Femur (tissue), 1 donor: ENCODE data around the gene ARL15.
A peak's percentile ranks its signal among the peaks of the same experiment; 100 is the strongest.

Experiments
- DNase-seq: peaks from one replicate; pipeline ENCODE4 v3.0.0-alpha.2; 2017

Gene ARL15

GRCh38 chr5:54281960-54282692 is 28.2 kb downstream of the ARL15 start:
- no peak for DNase-seq

- no peak for DNase-seq
Measured at GRCh38 chr5:54279960-54280359, 30.4 kb downstream of the ARL15 start.

- no peak for DNase-seq
Measured at GRCh38 chr5:54278979-54279717, 31.2 kb downstream of the ARL15 start.

- no peak for DNase-seq
Measured at GRCh38 chr5:54278036-54278830, 32.1 kb downstream of the ARL15 start.

GRCh38 chr5:54276048-54276447 is 34.3 kb downstream of the ARL15 start:
- DNase-seq = no peak

GRCh38 chr5:54275361-54275760 is 35.0 kb downstream of the ARL15 start:
- DNase-seq = no peak

- no peak for DNase-seq
Measured at GRCh38 chr5:54274944-54275343, 35.4 kb downstream of the ARL15 start.

- no peak for DNase-seq
Measured at GRCh38 chr5:54273715-54274114, 36.7 kb downstream of the ARL15 start.

GRCh38 chr5:54272746-54273145 is 37.6 kb downstream of the ARL15 start:
- no peak for DNase-seq

GRCh38 chr5:54270326-54270725 is 40.0 kb downstream of the ARL15 start:
- DNase-seq = no peak

GRCh38 chr5:54264574-54264973 is 45.8 kb downstream of the ARL15 start:
- DNase-seq = no peak

- DNase-seq = no peak
Measured at GRCh38 chr5:54263447-54263846, 46.9 kb downstream of the ARL15 start.

GRCh38 chr5:54261596-54261995 is 48.8 kb downstream of the ARL15 start:
- no peak for DNase-seq

GRCh38 chr5:54259981-54260380 is 50.4 kb downstream of the ARL15 start:
- DNase-seq = no peak

GRCh38 chr5:54259090-54259489 is 51.3 kb downstream of the ARL15 start:
- no peak for DNase-seq

- no peak for DNase-seq
Measured at GRCh38 chr5:54257366-54258118, 52.8 kb downstream of the ARL15 start.

GRCh38 chr5:54254482-54255198 is 55.7 kb downstream of the ARL15 start:
- no peak for DNase-seq

GRCh38 chr5:54251981-54252380 is 58.4 kb downstream of the ARL15 start:
- no peak for DNase-seq

- peak; percentile 41 for DNase-seq
Measured at GRCh38 chr5:54249210-54250028, 61.0 kb downstream of the ARL15 start.

GRCh38 chr5:54247226-54247625 is 63.1 kb downstream of the ARL15 start:
- no peak for DNase-seq

GRCh38 chr5:54243483-54244080 is 66.8 kb downstream of the ARL15 start:
- DNase-seq = no peak
